ENCODE results near the gene LHFPL2.

- TF ChIP-seq GATA3 (IDR thresholded peaks at IDR 0.05; ENCODE audit: low read depth, low read length) = no peak
- TF ChIP-seq GATA2 (IDR thresholded peaks at IDR 0.05; ENCODE audit: low read depth, low read length) = no peak
Measured at GRCh38 chr5:78662323-78662722, 13.8 kb upstream of the LHFPL2 start.

Measured in SH-SY5Y (cell line).